Upper lobe of left lung (tissue), 4 donors: ENCODE data around the gene NIF3L1.

ENCODE experiments used
- POLR2A ChIP-seq, 4 donors: fragments of 450-650 bp; IDR thresholded peaks; one replicate each; pipeline ENCODE4 v1.5.1; 2016 to 2017; ENCODE audit warnings: antibody characterized with exemption in 4 of 4, mild to moderate bottlenecking in 2 of 4
- POLR2AphosphoS5 ChIP-seq, 2 donors: sonication (generic); formaldehyde crosslinking; IDR thresholded peaks; one replicate each; pipeline ENCODE4 v1.5.1; 2017; ENCODE audit warnings: antibody characterized with exemption in 2 of 2
- TF ChIP-seq, protein P1 (sequence below), 6 experiments: fragments of 450-650 bp in 4 of 6; fragments of 200-600 bp in 2 of 6; sonication (generic) in 2 of 6; IDR thresholded peaks; one replicate each; pipeline ENCODE4 v1.5.1; 2016 to 2019; ENCODE audit warnings: antibody characterized with exemption in 6 of 6

DNA sequence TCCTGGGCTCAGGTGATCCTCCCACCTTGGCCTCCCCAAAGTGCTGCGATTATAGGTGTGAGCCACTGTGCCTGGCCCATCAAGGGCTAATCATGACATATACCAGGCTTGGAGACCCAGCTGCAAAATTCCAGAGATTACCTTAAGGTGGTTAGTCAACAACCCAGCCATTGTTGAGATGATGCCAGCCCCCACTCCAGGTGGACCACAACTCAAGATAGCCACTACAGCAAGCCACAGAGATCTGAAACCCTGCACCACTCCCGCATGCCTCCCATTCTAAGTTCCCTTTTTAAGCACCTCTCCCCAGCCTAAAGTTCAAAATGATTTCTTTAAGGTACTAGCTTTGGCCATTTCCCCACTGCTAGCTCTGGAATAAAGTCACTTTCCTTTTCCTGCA is 20.2 kb upstream of the NIF3L1 start:
- TF ChIP-seq POLR2A (IDR thresholded peaks at IDR 0.05) (no peak), POLR2AphosphoS5 (IDR thresholded peaks at IDR 0.05) (no peak)
- TF ChIP-seq, protein P1, sequence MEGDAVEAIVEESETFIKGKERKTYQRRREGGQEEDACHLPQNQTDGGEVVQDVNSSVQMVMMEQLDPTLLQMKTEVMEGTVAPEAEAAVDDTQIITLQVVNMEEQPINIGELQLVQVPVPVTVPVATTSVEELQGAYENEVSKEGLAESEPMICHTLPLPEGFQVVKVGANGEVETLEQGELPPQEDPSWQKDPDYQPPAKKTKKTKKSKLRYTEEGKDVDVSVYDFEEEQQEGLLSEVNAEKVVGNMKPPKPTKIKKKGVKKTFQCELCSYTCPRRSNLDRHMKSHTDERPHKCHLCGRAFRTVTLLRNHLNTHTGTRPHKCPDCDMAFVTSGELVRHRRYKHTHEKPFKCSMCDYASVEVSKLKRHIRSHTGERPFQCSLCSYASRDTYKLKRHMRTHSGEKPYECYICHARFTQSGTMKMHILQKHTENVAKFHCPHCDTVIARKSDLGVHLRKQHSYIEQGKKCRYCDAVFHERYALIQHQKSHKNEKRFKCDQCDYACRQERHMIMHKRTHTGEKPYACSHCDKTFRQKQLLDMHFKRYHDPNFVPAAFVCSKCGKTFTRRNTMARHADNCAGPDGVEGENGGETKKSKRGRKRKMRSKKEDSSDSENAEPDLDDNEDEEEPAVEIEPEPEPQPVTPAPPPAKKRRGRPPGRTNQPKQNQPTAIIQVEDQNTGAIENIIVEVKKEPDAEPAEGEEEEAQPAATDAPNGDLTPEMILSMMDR (IDR thresholded peaks at IDR 0.05) = no peak
